ENCODE data around the gene FAM181B.
A peak's percentile ranks its signal among the peaks of the same experiment; 100 is the strongest.

Gene FAM181B

DNA sequence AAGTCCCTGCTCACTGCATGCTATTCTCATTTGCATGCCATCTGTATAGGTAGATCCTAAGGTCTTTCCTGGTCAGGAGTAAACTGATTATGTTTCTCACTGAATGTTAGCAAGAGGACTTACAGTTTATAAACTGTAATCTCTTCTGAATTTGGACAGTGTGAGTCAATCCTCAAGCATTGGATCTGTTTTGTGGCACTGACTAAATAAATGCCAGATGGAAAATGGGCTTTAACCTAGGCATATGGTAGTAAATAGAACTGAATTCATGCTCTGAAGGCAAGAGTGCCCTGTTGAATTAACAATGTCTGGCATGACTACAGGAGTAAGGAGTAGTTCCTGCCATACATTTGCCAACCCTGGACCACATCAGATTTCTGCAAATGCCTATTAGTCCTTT is 11.4 kb downstream of the FAM181B start:
- H3K27ac ChIP-seq, result no peak overlapping the region
- no peak for TF ChIP-seq ZFX (IDR thresholded peaks at IDR 0.05; ENCODE audit: borderline replicate concordance)
- no peak for TF ChIP-seq CTCF (IDR thresholded peaks at IDR 0.05)

DNA sequence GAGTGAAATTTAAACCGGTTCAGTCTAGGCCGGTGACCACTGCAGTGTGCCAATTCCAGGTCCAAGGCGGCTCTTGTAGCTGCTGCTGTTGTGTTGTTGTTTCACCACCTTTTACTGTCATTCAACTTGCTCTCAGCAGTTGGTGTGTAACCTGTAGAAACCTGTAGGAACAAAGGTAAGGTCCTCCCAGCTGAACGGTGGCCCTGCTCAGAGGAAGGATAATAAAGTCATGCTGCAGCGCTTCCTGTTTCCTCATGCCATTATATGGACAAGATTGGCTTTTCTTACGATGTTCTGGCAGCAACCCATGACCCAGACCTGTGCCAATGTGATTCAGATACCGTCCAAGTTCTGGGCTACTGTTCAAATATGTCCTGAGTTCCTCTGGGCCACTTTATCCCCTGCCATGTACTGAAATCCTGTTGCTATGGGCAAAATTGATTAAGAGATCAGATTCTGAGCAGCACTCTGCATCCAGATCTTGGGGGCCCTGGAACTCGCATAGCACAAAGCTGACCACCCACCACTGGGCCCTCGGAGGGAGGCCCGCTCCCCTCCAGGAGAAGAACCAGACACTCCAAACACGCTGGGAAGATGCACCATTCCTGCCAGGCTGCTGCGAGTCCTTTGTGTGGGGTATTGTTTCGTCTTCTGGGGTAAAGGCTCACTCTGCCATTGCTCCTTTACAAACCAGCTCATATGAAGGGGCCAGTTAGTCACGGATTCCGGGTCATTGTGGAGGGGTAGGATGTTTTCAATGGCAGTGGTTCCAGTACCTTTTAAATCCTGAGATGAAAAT is 13.2 kb downstream of the FAM181B start:
- TF ChIP-seq ZFX (IDR thresholded peaks at IDR 0.05; ENCODE audit: borderline replicate concordance), result no peak
- no peak for TF ChIP-seq CTCF (IDR thresholded peaks at IDR 0.05)
- no peak overlapping the region for H3K27ac ChIP-seq

- H3K27ac ChIP-seq, result no peak overlapping the region
- TF ChIP-seq CTCF (IDR thresholded peaks at IDR 0.05), result no peak
- no peak for TF ChIP-seq ZFX (IDR thresholded peaks at IDR 0.05; ENCODE audit: borderline replicate concordance)
These were observed 14.1 kb downstream of the FAM181B start for GRCh38 chr11:82719361-82720105.

GRCh38 chr11:82718821-82719220 is 14.8 kb downstream of the FAM181B start:
- TF ChIP-seq CTCF (IDR thresholded peaks at IDR 0.05), result no peak
- no peak for TF ChIP-seq ZFX (IDR thresholded peaks at IDR 0.05; ENCODE audit: borderline replicate concordance)
- no peak overlapping the region for H3K27ac ChIP-seq

GRCh38 chr11:82718307-82718706 is 15.4 kb downstream of the FAM181B start:
- no peak overlapping the region for H3K27ac ChIP-seq
- TF ChIP-seq ZFX (IDR thresholded peaks at IDR 0.05; ENCODE audit: borderline replicate concordance) (no peak), CTCF (IDR thresholded peaks at IDR 0.05) (peak; percentile 83)

GRCh38 chr11:82714346-82715174 is 19.1 kb downstream of the FAM181B start:
- TF ChIP-seq ZFX (IDR thresholded peaks at IDR 0.05; ENCODE audit: borderline replicate concordance), result no peak
- TF ChIP-seq CTCF (IDR thresholded peaks at IDR 0.05), result no peak
- H3K27ac ChIP-seq, result no peak overlapping the region
